Measurements from ENCODE around the gene KLHL24. TPM values are rescaled to one million over a fixed set of nuclear protein-coding genes. Genes with fewer than 3 reads are reported as not detected.
"Not testable (repeated sequence)": the region's sequence is repeated elsewhere in the genome, so short reads cannot be mapped to it uniquely, and the experiment has no call there.

Gene KLHL24
- total RNA-seq, 1 donor from 2014 or later = 97.2 TPM

DNA sequence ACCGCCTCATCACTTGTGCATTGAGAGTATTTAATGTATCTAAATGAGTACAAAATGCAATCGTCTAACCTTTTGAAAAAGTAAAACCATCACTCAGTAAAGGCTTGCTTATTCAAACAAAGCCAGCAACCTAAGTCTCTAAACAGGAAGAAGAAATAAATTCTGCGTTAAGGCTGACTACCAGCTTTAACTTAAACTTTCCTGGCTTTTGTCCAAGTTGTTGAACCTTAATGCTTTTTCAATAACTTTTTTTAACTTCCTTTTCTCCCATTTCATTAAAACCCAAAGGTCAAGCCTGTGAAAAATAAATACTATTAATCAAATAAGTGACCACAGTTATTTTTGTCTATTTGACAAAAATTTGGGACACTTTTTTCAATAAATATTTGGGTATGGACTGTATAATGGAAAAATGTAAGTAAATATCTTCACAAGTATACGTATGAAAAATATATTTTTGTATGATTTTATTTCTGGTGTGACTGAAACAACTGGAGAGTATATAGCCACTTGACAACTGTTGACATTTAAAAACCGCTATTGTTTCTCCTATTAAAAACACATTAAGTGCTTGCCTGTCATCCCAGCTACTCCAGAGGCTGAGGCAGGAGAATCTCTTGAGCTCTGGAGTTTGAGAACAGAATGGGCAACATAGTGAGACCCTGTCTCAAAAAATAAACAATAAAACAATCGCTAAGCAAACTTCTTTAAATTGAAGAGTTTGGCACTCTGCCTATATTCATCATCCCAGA, 2.9 kb downstream of the KLHL24 start:
- Histone ChIP-seq H3K36me3 (peaks cover 3% of the 10 kb centered on the region), H3F3A (ENCODE audit: low read depth) (peaks cover 17% of the 10 kb centered on the region), H3K4me1 (peaks cover 7% of the 10 kb centered on the region), H3K9me3 (ENCODE audit: low read depth) (no peaks in the 10 kb centered on the region), H3K4me2 (no peak overlapping the region), H3K4me3 (no peak overlapping the region), H2AFZ (replicated peaks) (no peak overlapping the region), H4K20me1 (ENCODE audit: low read depth) (peaks cover 25% of the 10 kb centered on the region), H3K9ac (no peak overlapping the region), H3K79me2 (ENCODE audit: low read depth) (peaks cover 52% of the 10 kb centered on the region), H3K27me3 (no peaks in the 10 kb centered on the region), H3K27ac (no peak overlapping the region)
- H3K4me3 Mint-ChIP-seq = no peak overlapping the region
- TF ChIP-seq EZH2 (IDR thresholded peaks at IDR 0.05) (no peak), EZH2phosphoT487 (IDR thresholded peaks at IDR 0.05) (no peak)
- TF ChIP-seq, protein P1, sequence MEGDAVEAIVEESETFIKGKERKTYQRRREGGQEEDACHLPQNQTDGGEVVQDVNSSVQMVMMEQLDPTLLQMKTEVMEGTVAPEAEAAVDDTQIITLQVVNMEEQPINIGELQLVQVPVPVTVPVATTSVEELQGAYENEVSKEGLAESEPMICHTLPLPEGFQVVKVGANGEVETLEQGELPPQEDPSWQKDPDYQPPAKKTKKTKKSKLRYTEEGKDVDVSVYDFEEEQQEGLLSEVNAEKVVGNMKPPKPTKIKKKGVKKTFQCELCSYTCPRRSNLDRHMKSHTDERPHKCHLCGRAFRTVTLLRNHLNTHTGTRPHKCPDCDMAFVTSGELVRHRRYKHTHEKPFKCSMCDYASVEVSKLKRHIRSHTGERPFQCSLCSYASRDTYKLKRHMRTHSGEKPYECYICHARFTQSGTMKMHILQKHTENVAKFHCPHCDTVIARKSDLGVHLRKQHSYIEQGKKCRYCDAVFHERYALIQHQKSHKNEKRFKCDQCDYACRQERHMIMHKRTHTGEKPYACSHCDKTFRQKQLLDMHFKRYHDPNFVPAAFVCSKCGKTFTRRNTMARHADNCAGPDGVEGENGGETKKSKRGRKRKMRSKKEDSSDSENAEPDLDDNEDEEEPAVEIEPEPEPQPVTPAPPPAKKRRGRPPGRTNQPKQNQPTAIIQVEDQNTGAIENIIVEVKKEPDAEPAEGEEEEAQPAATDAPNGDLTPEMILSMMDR (IDR thresholded peaks at IDR 0.05) = no peak
- H3K27ac Mint-ChIP-seq = no peak overlapping the region
- H3K36me3 Mint-ChIP-seq = peaks cover 1% of the 10 kb centered on the region
- H3K9me3 Mint-ChIP-seq = no peaks in the 10 kb centered on the region
- H3K4me1 Mint-ChIP-seq = peaks cover 13% of the 10 kb centered on the region
- no peaks in the 10 kb centered on the region for H3K27me3 Mint-ChIP-seq (ENCODE audit: insufficient read depth, low read depth)
- no peak for DNase-seq (ENCODE audit: low spot score)

DNA sequence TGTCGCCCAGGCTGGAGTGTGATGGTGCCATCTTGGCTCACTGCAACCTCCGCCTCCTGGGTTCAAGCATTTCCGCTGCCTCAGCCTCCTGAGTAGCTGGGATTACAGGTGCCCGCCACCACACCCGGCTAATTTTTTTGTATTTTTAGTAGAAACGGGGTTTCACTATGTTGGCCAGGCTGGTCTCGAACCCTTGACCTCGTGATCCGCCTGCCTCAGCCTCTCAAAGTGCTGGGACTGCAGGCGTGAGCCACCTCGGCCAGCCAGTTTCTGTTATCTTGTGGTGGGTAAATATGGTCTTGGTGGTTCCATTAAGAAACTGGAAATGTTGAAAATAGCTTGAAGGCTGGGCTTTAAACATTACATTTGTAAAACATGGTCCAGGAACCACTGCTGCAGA, 5.2 kb downstream of the KLHL24 start:
- Histone ChIP-seq H3F3A (ENCODE audit: low read depth) (peaks cover 16% of the 10 kb centered on the region), H4K20me1 (ENCODE audit: low read depth) (peaks cover 25% of the 10 kb centered on the region), H3K79me2 (ENCODE audit: low read depth) (peaks cover 52% of the 10 kb centered on the region)
- H3K4me2 ChIP-seq; H3K36me3 ChIP-seq; H3K9me3 ChIP-seq (ENCODE audit: low read depth); H3K4me3 ChIP-seq; H2AFZ ChIP-seq (replicated peaks); H3K4me3 Mint-ChIP-seq; H3K36me3 Mint-ChIP-seq; H3K9me3 Mint-ChIP-seq; H3K4me1 ChIP-seq; DNase-seq (ENCODE audit: low spot score); H3K9ac ChIP-seq; H3K27ac Mint-ChIP-seq; H3K27me3 ChIP-seq; H3K27me3 Mint-ChIP-seq (ENCODE audit: insufficient read depth, low read depth); H3K27ac ChIP-seq; H3K4me1 Mint-ChIP-seq: not testable (repeated sequence)

DNA sequence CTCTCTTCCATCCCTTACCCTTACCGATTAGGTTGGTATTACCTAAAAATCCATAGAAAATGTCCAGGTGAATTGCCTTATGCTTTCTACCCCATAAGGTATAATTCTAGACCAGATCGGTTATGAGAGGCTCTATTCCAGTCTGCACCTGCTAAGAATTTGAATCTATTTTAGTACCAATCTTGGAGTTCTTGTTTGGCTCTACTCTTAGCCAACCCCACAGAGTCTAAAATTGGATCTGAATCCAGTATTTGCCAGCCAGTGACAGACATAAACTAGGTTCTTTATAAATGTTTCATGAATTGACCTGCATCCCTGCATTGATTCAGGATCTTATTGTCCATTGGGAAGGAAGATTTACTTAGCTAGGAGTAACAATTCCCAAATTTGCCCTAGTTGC, 6.5 kb downstream of the KLHL24 start:
- H3K4me2 ChIP-seq = no peak overlapping the region
- Mint-ChIP-seq H3K36me3 (peaks cover 10% of the 10 kb centered on the region), H3K27ac (no peak overlapping the region), H3K9me3 (no peaks in the 10 kb centered on the region), H3K27me3 (ENCODE audit: insufficient read depth, low read depth) (no peaks in the 10 kb centered on the region), H3K4me1 (peaks cover 8% of the 10 kb centered on the region), H3K4me3 (no peak overlapping the region)
- DNase-seq (ENCODE audit: low spot score) = no peak
- H3K9ac ChIP-seq = no peak overlapping the region
- H3K79me2 ChIP-seq (ENCODE audit: low read depth) = peaks cover 51% of the 10 kb centered on the region
- H3K27me3 ChIP-seq = no peaks in the 10 kb centered on the region
- no peak for TF ChIP-seq EZH2 (IDR thresholded peaks at IDR 0.05)
- TF ChIP-seq EZH2phosphoT487 (IDR thresholded peaks at IDR 0.05) = no peak
- H3F3A ChIP-seq (ENCODE audit: low read depth) = peaks cover 6% of the 10 kb centered on the region
- H3K4me3 ChIP-seq = no peak overlapping the region
- H3K36me3 ChIP-seq = peaks cover 5% of the 10 kb centered on the region
- H3K9me3 ChIP-seq (ENCODE audit: low read depth) = no peaks in the 10 kb centered on the region
- H4K20me1 ChIP-seq (ENCODE audit: low read depth) = peaks cover 23% of the 10 kb centered on the region
- H3K27ac ChIP-seq = no peak overlapping the region
- H3K4me1 ChIP-seq = peaks cover 6% of the 10 kb centered on the region
- H2AFZ ChIP-seq (replicated peaks) = no peak overlapping the region

DNA sequence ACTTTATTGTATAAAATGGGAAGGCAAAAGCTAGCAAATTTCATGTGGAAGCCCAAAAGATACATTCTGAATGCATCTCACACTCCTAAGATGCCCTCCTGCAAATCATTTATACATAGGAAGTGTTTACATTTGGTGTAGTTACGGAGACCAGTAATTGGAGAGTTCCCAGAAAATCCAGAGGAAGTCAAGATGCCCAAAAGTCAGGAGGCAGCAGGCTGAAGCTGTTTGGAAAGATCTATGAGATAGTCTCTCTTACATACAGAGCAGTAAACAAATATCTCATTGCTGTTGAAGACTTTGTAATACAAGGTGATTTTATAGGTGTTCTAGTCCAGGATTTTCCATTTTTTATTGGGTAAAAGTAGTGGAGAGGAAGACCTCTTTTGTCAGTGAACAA, 8.8 kb downstream of the KLHL24 start:
- Histone ChIP-seq H3K9ac (no peak overlapping the region), H3K27me3 (no peaks in the 10 kb centered on the region), H3K9me3 (ENCODE audit: low read depth) (no peaks in the 10 kb centered on the region), H3K27ac (no peak overlapping the region), H3K79me2 (ENCODE audit: low read depth) (peaks cover 27% of the 10 kb centered on the region), H3K4me3 (no peak overlapping the region), H3K4me1 (no peaks in the 10 kb centered on the region), H3F3A (ENCODE audit: low read depth) (no peaks in the 10 kb centered on the region), H2AFZ (replicated peaks) (no peak overlapping the region), H3K4me2 (no peak overlapping the region), H4K20me1 (ENCODE audit: low read depth) (peaks cover 6% of the 10 kb centered on the region), H3K36me3 (peaks cover 2% of the 10 kb centered on the region)
- Mint-ChIP-seq H3K27me3 (ENCODE audit: insufficient read depth, low read depth) (peaks cover 2% of the 10 kb centered on the region), H3K9me3 (peaks cover 1% of the 10 kb centered on the region), H3K4me1 (no peaks in the 10 kb centered on the region), H3K36me3 (peaks cover 15% of the 10 kb centered on the region), H3K27ac (no peak overlapping the region), H3K4me3 (no peak overlapping the region)
- no peak for DNase-seq (ENCODE audit: low spot score)
- TF ChIP-seq EZH2phosphoT487 (IDR thresholded peaks at IDR 0.05) (no peak), EZH2 (IDR thresholded peaks at IDR 0.05) (no peak)
- TF ChIP-seq, protein P1 (IDR thresholded peaks at IDR 0.05) = no peak
